ENCODE results near the gene RAD17. TPM values are rescaled to one million over a fixed set of nuclear protein-coding genes. Genes with fewer than 3 reads are reported as not detected.
"Not testable (repeated sequence)": the region's sequence is repeated elsewhere in the genome, so short reads cannot be mapped to it uniquely, and the experiment has no call there.

RAD17 gene
- total RNA-seq, 1 donor from 2014 or later: 37.5 TPM

DNA sequence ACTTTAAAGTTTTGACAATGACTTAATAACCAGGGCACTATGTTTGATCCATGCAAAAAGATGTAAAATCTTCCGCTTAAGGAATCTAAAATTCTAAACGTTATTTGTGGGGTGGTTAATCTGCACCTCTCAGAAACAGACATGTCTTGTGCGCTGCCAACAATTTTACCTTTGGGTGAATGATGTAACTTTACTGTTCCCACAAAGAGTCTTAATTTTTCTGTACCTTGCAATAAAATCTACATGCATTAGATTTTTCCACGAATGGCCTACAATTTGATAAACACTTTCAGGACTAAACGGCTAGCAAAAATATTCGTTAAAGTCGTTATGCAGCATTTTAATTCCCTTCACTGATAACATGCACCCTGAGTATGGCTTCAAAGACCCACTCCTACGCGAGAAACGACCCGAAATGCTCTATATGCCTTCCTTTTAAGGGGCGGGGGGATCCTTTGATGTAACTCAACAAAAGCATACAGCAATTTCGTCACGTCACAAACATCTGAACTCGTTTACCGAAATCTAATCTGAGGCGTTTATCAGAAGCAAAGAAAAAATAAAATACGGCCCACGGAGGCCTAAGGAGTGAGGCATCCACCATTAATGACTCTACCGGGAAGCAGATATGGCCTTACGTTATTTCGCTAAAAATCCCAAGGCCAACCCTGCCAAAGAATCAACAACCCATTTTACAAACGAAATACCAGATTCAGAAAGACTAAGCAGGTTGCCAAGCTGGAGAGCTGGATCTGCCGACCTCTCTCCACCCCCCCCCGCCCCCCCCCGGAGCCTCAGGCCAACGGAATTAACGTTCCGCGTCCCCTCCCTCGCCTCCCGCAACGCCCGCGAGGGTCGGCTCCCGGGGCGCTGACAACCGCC is 919 bp upstream of the RAD17 start:
- Mint-ChIP-seq H3K9me3 (ENCODE audit: unreplicated experiment) (peaks cover 5% of the 10 kb centered on the region), H3K27ac (ENCODE audit: unreplicated experiment) (peak overlapping the region; percentile 96), H3K4me3 (ENCODE audit: unreplicated experiment) (peak overlapping the region; percentile 97), H3K4me1 (ENCODE audit: low read depth, unreplicated experiment) (peaks cover 5% of the 10 kb centered on the region), H3K36me3 (ENCODE audit: unreplicated experiment) (peaks cover 3% of the 10 kb centered on the region), H3K27me3 (ENCODE audit: unreplicated experiment) (peaks cover 2% of the 10 kb centered on the region)
- no peak for DNase-seq
- TF ChIP-seq CTCF (IDR thresholded peaks at IDR 0.05; ENCODE audit: partially characterized antibody, unreplicated experiment): no peak

GRCh38 chr5:69370335-69370734 is 717 bp downstream of the RAD17 start:
- DNase-seq; H3K36me3 Mint-ChIP-seq (ENCODE audit: unreplicated experiment); H3K27me3 Mint-ChIP-seq (ENCODE audit: unreplicated experiment); H3K4me1 Mint-ChIP-seq (ENCODE audit: low read depth, unreplicated experiment); H3K9me3 Mint-ChIP-seq (ENCODE audit: unreplicated experiment): not testable (repeated sequence)
- Mint-ChIP-seq H3K4me3 (ENCODE audit: unreplicated experiment) (peak overlapping the region; percentile 95), H3K27ac (ENCODE audit: unreplicated experiment) (peak overlapping the region; percentile 93)

GRCh38 chr5:69372394-69372793 is 2.8 kb downstream of the RAD17 start:
- H3K27ac Mint-ChIP-seq (ENCODE audit: unreplicated experiment): no peak overlapping the region
- H3K27me3 Mint-ChIP-seq (ENCODE audit: unreplicated experiment): peaks cover 2% of the 10 kb centered on the region
- no peak overlapping the region for H3K4me3 Mint-ChIP-seq (ENCODE audit: unreplicated experiment)
- peaks cover 5% of the 10 kb centered on the region for H3K4me1 Mint-ChIP-seq (ENCODE audit: low read depth, unreplicated experiment)
- no peak for DNase-seq
- peaks cover 5% of the 10 kb centered on the region for H3K9me3 Mint-ChIP-seq (ENCODE audit: unreplicated experiment)
- TF ChIP-seq CTCF (IDR thresholded peaks at IDR 0.05; ENCODE audit: partially characterized antibody, unreplicated experiment): no peak
- H3K36me3 Mint-ChIP-seq (ENCODE audit: unreplicated experiment): no peaks in the 10 kb centered on the region

GRCh38 chr5:69374911-69375446 is 5.4 kb downstream of the RAD17 start:
- no peak for TF ChIP-seq CTCF (IDR thresholded peaks at IDR 0.05; ENCODE audit: partially characterized antibody, unreplicated experiment)
- no peak overlapping the region for H3K4me3 Mint-ChIP-seq (ENCODE audit: unreplicated experiment)
- H3K27me3 Mint-ChIP-seq (ENCODE audit: unreplicated experiment): peaks cover 2% of the 10 kb centered on the region
- H3K9me3 Mint-ChIP-seq (ENCODE audit: unreplicated experiment): peaks cover 3% of the 10 kb centered on the region
- H3K4me1 Mint-ChIP-seq (ENCODE audit: low read depth, unreplicated experiment): no peaks in the 10 kb centered on the region
- DNase-seq: no peak
- no peaks in the 10 kb centered on the region for H3K36me3 Mint-ChIP-seq (ENCODE audit: unreplicated experiment)
- H3K27ac Mint-ChIP-seq (ENCODE audit: unreplicated experiment): no peak overlapping the region

DNA sequence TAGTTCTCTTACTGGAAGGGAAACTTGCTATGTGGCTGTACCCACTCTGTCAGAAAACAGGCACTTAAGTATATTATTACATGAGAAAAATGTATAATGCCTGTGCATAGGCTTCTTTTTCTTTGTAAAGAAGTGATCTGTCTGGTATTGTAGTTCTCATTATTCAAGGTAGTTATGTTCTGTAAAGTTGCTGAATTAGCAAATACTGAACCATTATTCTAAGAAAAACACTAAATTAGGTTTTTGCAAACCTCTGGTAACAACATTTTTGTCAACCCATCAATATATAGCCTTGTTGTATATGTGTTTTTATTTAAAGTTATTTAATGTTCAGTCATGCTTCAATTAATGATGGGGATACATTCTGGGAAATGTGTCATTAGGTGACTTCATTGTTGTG is 8.8 kb downstream of the RAD17 start:
- no peaks in the 10 kb centered on the region for H3K27me3 Mint-ChIP-seq (ENCODE audit: unreplicated experiment)
- no peaks in the 10 kb centered on the region for H3K36me3 Mint-ChIP-seq (ENCODE audit: unreplicated experiment)
- no peaks in the 10 kb centered on the region for H3K4me1 Mint-ChIP-seq (ENCODE audit: low read depth, unreplicated experiment)
- no peak for TF ChIP-seq CTCF (IDR thresholded peaks at IDR 0.05; ENCODE audit: partially characterized antibody, unreplicated experiment)
- no peak overlapping the region for H3K4me3 Mint-ChIP-seq (ENCODE audit: unreplicated experiment)
- H3K9me3 Mint-ChIP-seq (ENCODE audit: unreplicated experiment): no peaks in the 10 kb centered on the region
- DNase-seq: no peak
- no peak overlapping the region for H3K27ac Mint-ChIP-seq (ENCODE audit: unreplicated experiment)
